H9 (cell line): ENCODE data around the gene PRMT7. TPM values are rescaled to one million over a fixed set of nuclear protein-coding genes. Genes with fewer than 3 reads are reported as not detected.

ENCODE experiments used
- DNase-seq: peaks from one replicate; pipeline ENCODE4 v3.0.0-alpha.2; 2017
- H2AFZ ChIP-seq: one replicate; pipeline ENCODE4 v1.6.1; 2013; ENCODE audit warnings: mild to moderate bottlenecking, low read length, control low read depth, moderate library complexity
- H2AK5ac ChIP-seq: 2 replicates; pipeline ENCODE4 v1.6.1; 2013; ENCODE audit warnings: low read length, control low read depth, mixed read lengths; ENCODE audit not compliant: insufficient read length
- H2BK120ac ChIP-seq: one replicate; pipeline ENCODE4 v1.6.1; 2013; ENCODE audit warnings: low read depth, mild to moderate bottlenecking, low read length, control low read depth, inconsistent platforms; ENCODE audit not compliant: poor library complexity, severe bottlenecking
- H2BK12ac ChIP-seq: 2 replicates; pipeline ENCODE4 v1.6.1; 2013; ENCODE audit warnings: low read length, control low read depth, mixed read lengths, low read depth; ENCODE audit not compliant: insufficient read length
- H2BK15ac ChIP-seq: 2 replicates; pipeline ENCODE4 v1.6.1; 2013; ENCODE audit warnings: low read depth, low read length, control low read depth
- H2BK20ac ChIP-seq: one replicate; pipeline ENCODE4 v1.6.1; 2013; ENCODE audit warnings: low read depth, mild to moderate bottlenecking, low read length, control low read depth, inconsistent platforms; ENCODE audit not compliant: poor library complexity, severe bottlenecking
- H2BK5ac ChIP-seq: 2 replicates; pipeline ENCODE4 v1.6.1; 2013; ENCODE audit warnings: low read length, control low read depth, mixed read lengths; ENCODE audit not compliant: insufficient read length
- H3K14ac ChIP-seq: 2 replicates; pipeline ENCODE4 v1.6.1; 2013; ENCODE audit warnings: low read length, control low read depth; ENCODE audit not compliant: insufficient read depth
- H3K18ac ChIP-seq: 2 replicates; pipeline ENCODE4 v1.6.1; 2013; ENCODE audit warnings: low read depth, mild to moderate bottlenecking, mixed read lengths, low read length, control low read depth; ENCODE audit not compliant: insufficient read length
- H3K23ac ChIP-seq: 2 replicates; pipeline ENCODE4 v1.6.1; 2013; ENCODE audit warnings: low read length, control low read depth, mixed read lengths, low read depth; ENCODE audit not compliant: insufficient read length
- H3K23me2 ChIP-seq: 2 replicates; pipeline ENCODE4 v1.6.1; 2013; ENCODE audit warnings: low read depth, mild to moderate bottlenecking, mixed read lengths, low read length, control low read depth; ENCODE audit not compliant: insufficient read length, poor library complexity, severe bottlenecking
- H3K27ac ChIP-seq: 2 replicates; pipeline ENCODE4 v1.5.1; 2013; ENCODE audit warnings: low read length, control low read depth, mixed read lengths, low read depth; ENCODE audit not compliant: insufficient read length
- H3K27me3 ChIP-seq: 2 replicates; pipeline ENCODE4 v1.6.1; 2013; ENCODE audit warnings: low read length, control low read depth, inconsistent platforms; ENCODE audit not compliant: insufficient read depth
- H3K4ac ChIP-seq: 2 replicates; pipeline ENCODE4 v1.6.1; 2013; ENCODE audit warnings: low read depth, mild to moderate bottlenecking, control low read depth, inconsistent platforms, low read length, moderate library complexity
- H3K4me1 ChIP-seq: 2 replicates; pipeline ENCODE4 v1.6.1; 2013; ENCODE audit warnings: low read length, control low read depth, inconsistent platforms; ENCODE audit not compliant: insufficient read depth
- H3K4me2 ChIP-seq: 2 replicates; pipeline ENCODE4 v1.6.1; 2013; ENCODE audit warnings: low read length, control low read depth, mixed read lengths; ENCODE audit not compliant: insufficient read length, insufficient read depth
- H3K56ac ChIP-seq: 2 replicates; pipeline ENCODE4 v1.6.1; 2013; ENCODE audit warnings: low read depth, mild to moderate bottlenecking, mixed read lengths, low read length, control low read depth; ENCODE audit not compliant: insufficient read length
- H3K79me1 ChIP-seq: 2 replicates; pipeline ENCODE4 v1.6.1; 2013; ENCODE audit warnings: low read depth, mild to moderate bottlenecking, moderate library complexity, low read length, control low read depth, inconsistent platforms; ENCODE audit not compliant: insufficient read depth, poor library complexity, severe bottlenecking
- H3K79me2 ChIP-seq: 2 replicates; pipeline ENCODE4 v1.6.1; 2013; ENCODE audit warnings: low read length, control low read depth, inconsistent platforms; ENCODE audit not compliant: insufficient read depth
- H3K9ac ChIP-seq: 2 replicates; pipeline ENCODE4 v1.6.1; 2013; ENCODE audit warnings: low read length, control low read depth, mixed read lengths; ENCODE audit not compliant: insufficient read length; ENCODE audit errors: extremely low read depth
- H3K9me3 ChIP-seq: one replicate; pipeline ENCODE4 v1.6.1; 2013; ENCODE audit warnings: low read depth, low read length, inconsistent platforms; ENCODE audit not compliant: control insufficient read depth
- H3T11ph ChIP-seq: one replicate; pipeline ENCODE4 v1.6.1; 2013; ENCODE audit warnings: mild to moderate bottlenecking, low read length, control low read depth, inconsistent platforms
- H4K20me1 ChIP-seq: one replicate; pipeline ENCODE4 v1.6.1; 2013; ENCODE audit not compliant: control insufficient read depth, insufficient read length, insufficient read depth
- H4K5ac ChIP-seq: 2 replicates; pipeline ENCODE4 v1.6.1; 2013; ENCODE audit warnings: low read depth, mild to moderate bottlenecking, mixed read lengths, low read length, control low read depth; ENCODE audit not compliant: insufficient read length
- H4K8ac ChIP-seq: replicated peaks from 2 replicates; pipeline ENCODE4 v1.6.1; 2013; ENCODE audit warnings: low read length, control low read depth, mixed read lengths, low read depth; ENCODE audit not compliant: insufficient read length
- H4K91ac ChIP-seq: 2 replicates; pipeline ENCODE4 v1.6.1; 2013; ENCODE audit warnings: low read depth, mild to moderate bottlenecking, moderate library complexity, mixed read lengths, low read length, control low read depth; ENCODE audit not compliant: insufficient read length
- H3K27ac Mint-ChIP-seq, 3 experiments: 2 replicates in 2 of 3; 3 replicates in 1 of 3; pipeline ENCODE4 v1.8.0; 2020 to 2021; ENCODE audit warnings: mixed read lengths in 3 of 3, mild to moderate bottlenecking in 1 of 3, moderate library complexity in 1 of 3
- H3K27me3 Mint-ChIP-seq: 2 replicates; pipeline ENCODE4 v1.8.0; 2021; ENCODE audit warnings: low read depth, mild to moderate bottlenecking, moderate library complexity, mixed read lengths
- H3K36me3 Mint-ChIP-seq, 3 experiments: 2 replicates in 2 of 3; 3 replicates in 1 of 3; pipeline ENCODE4 v1.8.0; 2020 to 2021; ENCODE audit warnings: low read depth in 3 of 3, mixed read lengths in 3 of 3; ENCODE audit not compliant: insufficient read depth in 1 of 3
- H3K4me1 Mint-ChIP-seq, 2 experiments: 2 replicates each; pipeline ENCODE4 v1.8.0; 2020; ENCODE audit warnings: mixed read lengths in 2 of 2
- H3K4me3 Mint-ChIP-seq, 2 experiments: 2 replicates in 1 of 2; 3 replicates in 1 of 2; pipeline ENCODE4 v1.8.0; 2020 to 2021; ENCODE audit warnings: mild to moderate bottlenecking in 2 of 2, mixed read lengths in 2 of 2, moderate library complexity in 1 of 2
- H3K9me3 Mint-ChIP-seq, 2 experiments: 2 replicates in 1 of 2; 3 replicates in 1 of 2; pipeline ENCODE4 v1.8.0; 2020; ENCODE audit warnings: mild to moderate bottlenecking in 2 of 2, mixed read lengths in 2 of 2, moderate library complexity in 1 of 2
- CTCF ChIP-seq: fragments of 200-600 bp; sonication (generic); conservative IDR thresholded peaks from 3 replicates; pipeline ENCODE4 v1.8.0; 2021; ENCODE audit warnings: antibody characterized with exemption, mild to moderate bottlenecking
- WGBS: extraction: QIAGEN DNeasy Blood & Tissue Kit; methylation state at CpG from one replicate; pipeline ENCODE4 v1.1.7; 2013; ENCODE audit warnings: missing lambda C conversion rate, low lambda C conversion rate, mixed read lengths; ENCODE audit not compliant: insufficient read length; ENCODE audit errors: extremely low coverage; 5-methylcytosine and 5-hydroxymethylcytosine counted together
- total RNA-seq: library from RNA; stranded (reverse); gene quantifications from 2 replicates; pipeline ENCODE4 v1.2.1, GENCODE V29; 2021

The PRMT7 gene
- total RNA-seq, 1 experiment from 2014 or later = 56.6 TPM

- H2BK120ac ChIP-seq = no peak overlapping the region
- H4K20me1 ChIP-seq = no peaks in the 10 kb centered on the region
- no CpG with 5 or more reads among the region's 9 CpGs for WGBS
- no peak overlapping the region for H2BK15ac ChIP-seq
- H4K8ac ChIP-seq = no peak overlapping the region
- no peak overlapping the region for H3K4me2 ChIP-seq
- no peak overlapping the region for H3K27ac Mint-ChIP-seq
- H3K79me1 ChIP-seq = no peaks in the 10 kb centered on the region
- no peaks in the 10 kb centered on the region for H3K27me3 Mint-ChIP-seq
- no peak overlapping the region for H2BK12ac ChIP-seq
- H3K9ac ChIP-seq = no peak overlapping the region
- H3K23me2 ChIP-seq = no peaks in the 10 kb centered on the region
- H3K79me2 ChIP-seq = no peaks in the 10 kb centered on the region
- H3K56ac ChIP-seq = no peak overlapping the region
- H3K9me3 ChIP-seq = no peaks in the 10 kb centered on the region
- 0 out of 4 replicates have a peak, but pooled peaks cover 0 to 2% of the 10 kb centered on the region in 2 experiments for H3K4me1 Mint-ChIP-seq
- no peak overlapping the region for H2BK5ac ChIP-seq
- peaks cover 9 to 55% (median 51%) of the 10 kb centered on the region in 3 experiments; a peak in 6 of 7 replicates for H3K36me3 Mint-ChIP-seq
- H3K23ac ChIP-seq = no peak overlapping the region
- no peak overlapping the region for H3T11ph ChIP-seq
- H3K27ac ChIP-seq = no peak overlapping the region
- DNase-seq = no peak
- H3K14ac ChIP-seq = no peak overlapping the region
- no peak overlapping the region for H3K4me3 Mint-ChIP-seq
- H2AFZ ChIP-seq = no peak overlapping the region
- H4K5ac ChIP-seq = no peak overlapping the region
- H3K4me1 ChIP-seq = no peaks in the 10 kb centered on the region
- H2AK5ac ChIP-seq = no peak overlapping the region
- no peak overlapping the region for H3K18ac ChIP-seq
- H2BK20ac ChIP-seq = no peak overlapping the region
- H3K4ac ChIP-seq = no peak overlapping the region
- H4K91ac ChIP-seq = no peak overlapping the region
- no peaks in the 10 kb centered on the region for H3K9me3 Mint-ChIP-seq
- no peak for TF ChIP-seq CTCF
- H3K27me3 ChIP-seq = no peaks in the 10 kb centered on the region
Observed at GRCh38 chr16:68354816-68355215, 44.0 kb downstream of the PRMT7 start.
